Thyroid gland (tissue), 4 donors: Measurements from ENCODE around the gene AKR1A1. TPM values are rescaled to one million over a fixed set of nuclear protein-coding genes. Genes with fewer than 3 reads are reported as not detected.
"Not testable (repeated sequence)": the region's sequence is repeated elsewhere in the genome, so short reads cannot be mapped to it uniquely, and the experiment has no call there.

ENCODE experiments used
- DNase-seq, 2 donors: peaks; one replicate each; pipeline ENCODE4 v3.0.0-alpha.2; 2019
- H3K27ac ChIP-seq, 3 donors: fragments of 200-600 bp; sonication (generic); 1 replicate in 2 of 3; 2 replicates in 1 of 3; pipeline ENCODE4 v1.5.1; 2016 to 2019; ENCODE audit warnings: mild to moderate bottlenecking in 1 of 3, moderate library complexity in 1 of 3
- H3K27me3 ChIP-seq: fragments of 200-600 bp; sonication (generic); one replicate; pipeline ENCODE4 v1.5.1; 2019
- H3K36me3 ChIP-seq, 2 donors: fragments of 200-600 bp; sonication (generic); one replicate each; pipeline ENCODE4 v1.5.1; 2016 to 2019
- H3K4me1 ChIP-seq, 2 donors: fragments of 200-600 bp; sonication (generic); one replicate each; pipeline ENCODE4 v1.5.1; 2017 to 2019
- H3K4me3 ChIP-seq, 3 donors: fragments of 200-600 bp; sonication (generic); replicated peaks in 1 of 3; 1 replicate in 2 of 3; 2 replicates in 1 of 3; pipeline ENCODE4 v1.5.1; 2016; ENCODE audit warnings: mild to moderate bottlenecking in 1 of 3
- H3K9me3 ChIP-seq: fragments of 200-600 bp; sonication (generic); one replicate; pipeline ENCODE4 v1.5.1; 2017
- POLR2A ChIP-seq, 2 donors: fragments of 450-650 bp; IDR thresholded peaks; one replicate each; pipeline ENCODE4 v1.6.1; 2017; ENCODE audit warnings: antibody characterized with exemption in 2 of 2, mild to moderate bottlenecking in 2 of 2, moderate library complexity in 1 of 2
- WGBS, 2 donors: methylation state at CpG; one replicate each; pipeline ENCODE4 v1.1.5; 2017; 5-methylcytosine and 5-hydroxymethylcytosine counted together
- intact Hi-C: fragments of 100-400 bp; cut with DNase I; formaldehyde crosslinking; loops from one replicate; pipeline ENCODE4 v1.15.1; 2023
- total RNA-seq, 4 donors: library from RNA; depleted of rRNA; stranded (reverse); fragments of >200 nt; gene quantifications; one replicate each; pipeline ENCODE4 v1.2.3, GENCODE V29; 2016
- TF ChIP-seq, protein P1 (sequence below), 6 experiments: fragments of 200-600 bp in 3 of 6; fragments of 450-650 bp in 3 of 6; sonication (generic) in 3 of 6; IDR thresholded peaks; one replicate each; pipeline ENCODE4 v1.5.1; 2016 to 2019; ENCODE audit warnings: antibody characterized with exemption in 6 of 6, mild to moderate bottlenecking in 2 of 6, inconsistent platforms in 1 of 6, moderate library complexity in 1 of 6

The AKR1A1 gene
- total RNA-seq, 4 donors from 2014 or later: 67.5 to 143 (median 127) TPM

DNA sequence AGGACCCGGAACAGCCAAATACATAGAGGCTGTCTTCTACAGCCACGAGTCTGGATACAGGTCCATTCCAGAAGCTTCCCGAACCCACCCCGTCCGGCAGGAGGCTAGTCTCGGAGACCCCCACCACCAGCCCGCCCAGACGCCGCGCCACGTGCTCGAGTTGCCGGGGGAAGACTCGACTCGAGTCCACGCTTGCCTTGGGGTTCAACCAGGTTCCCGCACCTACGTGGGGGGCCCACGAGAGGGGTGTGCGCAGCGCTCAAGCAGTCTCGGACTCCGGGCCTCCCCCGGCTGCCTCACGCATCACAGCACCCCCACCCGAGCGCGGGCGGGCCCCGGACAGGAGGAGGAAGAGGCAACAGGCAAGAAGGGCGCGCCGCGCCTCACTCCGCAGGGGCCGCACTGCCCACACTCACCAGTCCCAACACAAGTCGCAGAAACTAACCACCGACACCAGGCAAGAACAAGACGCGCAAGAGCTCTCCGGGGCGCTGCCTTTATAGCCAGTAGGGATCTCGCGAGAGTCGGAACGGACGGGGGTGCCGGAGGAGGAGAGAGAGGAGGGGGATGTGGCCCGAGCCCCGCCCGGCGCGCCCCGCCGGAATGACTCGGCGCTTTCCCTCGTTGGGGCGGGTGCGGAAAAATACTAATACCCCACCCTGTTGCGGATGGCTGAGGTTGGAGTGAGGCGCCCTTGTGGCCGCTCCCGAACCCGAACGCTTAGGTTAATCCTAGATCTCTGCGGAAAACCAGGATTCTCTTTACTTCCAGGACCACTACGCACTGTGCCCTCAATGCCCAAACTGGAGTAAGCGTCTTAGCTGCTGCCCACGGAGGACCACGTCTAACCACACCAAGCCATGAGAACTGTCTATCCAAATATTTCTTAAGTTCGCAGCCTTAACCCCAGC lies 29.0 kb upstream of the AKR1A1 start, which contains the start of gene PRDX1:
PRDX1 (minus strand) TSS at position 472 of the 911 bp plus-strand sequence. CDS start 2,841 bp downstream, outside the sequence.
- intact Hi-C loops: no loop called here
- Histone ChIP-seq H3K27me3 (no peaks in the 10 kb centered on the region), H3K4me3 (peak within 1 kb of the TSS; percentile 95 to 100 (median 98)), H3K9me3 (no peaks in the 10 kb centered on the region), H3K4me1 (peaks cover 35% of the 10 kb centered on the region in 2 donors), H3K27ac (peak within 1 kb of the TSS; percentile 96 to 99 (median 98)), H3K36me3 (peaks cover 5 to 12% of the 10 kb centered on the region in 2 donors)
- 1 to 2% methylated on average over 21 to 26 of the region's 72 CpGs for WGBS, 2 donors
- DNase-seq: peak; percentile 96 to 97
- TF ChIP-seq, protein P1, sequence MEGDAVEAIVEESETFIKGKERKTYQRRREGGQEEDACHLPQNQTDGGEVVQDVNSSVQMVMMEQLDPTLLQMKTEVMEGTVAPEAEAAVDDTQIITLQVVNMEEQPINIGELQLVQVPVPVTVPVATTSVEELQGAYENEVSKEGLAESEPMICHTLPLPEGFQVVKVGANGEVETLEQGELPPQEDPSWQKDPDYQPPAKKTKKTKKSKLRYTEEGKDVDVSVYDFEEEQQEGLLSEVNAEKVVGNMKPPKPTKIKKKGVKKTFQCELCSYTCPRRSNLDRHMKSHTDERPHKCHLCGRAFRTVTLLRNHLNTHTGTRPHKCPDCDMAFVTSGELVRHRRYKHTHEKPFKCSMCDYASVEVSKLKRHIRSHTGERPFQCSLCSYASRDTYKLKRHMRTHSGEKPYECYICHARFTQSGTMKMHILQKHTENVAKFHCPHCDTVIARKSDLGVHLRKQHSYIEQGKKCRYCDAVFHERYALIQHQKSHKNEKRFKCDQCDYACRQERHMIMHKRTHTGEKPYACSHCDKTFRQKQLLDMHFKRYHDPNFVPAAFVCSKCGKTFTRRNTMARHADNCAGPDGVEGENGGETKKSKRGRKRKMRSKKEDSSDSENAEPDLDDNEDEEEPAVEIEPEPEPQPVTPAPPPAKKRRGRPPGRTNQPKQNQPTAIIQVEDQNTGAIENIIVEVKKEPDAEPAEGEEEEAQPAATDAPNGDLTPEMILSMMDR (IDR thresholded peaks at IDR 0.05): peak in 3 of 6 experiments; percentile 17 to 44 (median 27)
- peak; percentile 99 to 100 for TF ChIP-seq POLR2A (IDR thresholded peaks at IDR 0.05)

DNA sequence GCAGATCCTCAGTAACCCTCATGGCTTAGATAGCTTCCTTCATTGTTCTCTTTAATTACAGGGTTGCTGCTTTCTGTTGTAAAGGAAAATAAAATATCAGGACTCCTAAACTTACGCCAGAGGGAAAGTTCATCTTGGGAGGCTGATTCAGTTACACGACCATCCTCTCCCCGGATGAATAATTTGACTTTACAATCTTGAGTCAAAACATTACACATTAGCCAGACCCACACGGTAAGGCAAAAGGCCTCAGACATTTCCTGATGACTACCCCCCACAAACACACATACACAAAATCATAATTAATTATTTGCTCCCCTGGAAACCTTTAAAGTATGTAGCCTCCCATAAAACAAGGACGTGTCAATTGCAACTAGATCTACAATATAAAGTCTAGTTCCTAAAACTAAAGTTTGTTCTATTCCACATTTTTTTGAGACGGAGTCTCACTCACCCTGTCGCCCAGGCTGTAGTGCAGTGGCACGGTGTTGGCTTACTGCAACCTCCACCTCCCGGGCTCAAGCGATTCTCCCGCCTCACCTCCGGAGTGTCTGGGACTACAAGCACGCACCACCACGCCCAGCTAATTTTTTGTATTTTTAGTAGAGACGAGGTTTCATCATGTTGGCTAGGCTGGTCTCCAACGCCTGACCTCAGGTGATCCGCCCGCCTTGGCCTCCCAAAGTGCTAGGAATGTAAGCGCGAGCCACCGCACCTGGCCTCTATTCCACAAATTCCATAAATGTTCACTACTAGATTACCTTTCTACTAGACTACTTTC lies 28.1 kb upstream of the AKR1A1 start:
- Histone ChIP-seq H3K27me3 (no peaks in the 10 kb centered on the region), H3K36me3 (peaks cover 0 to 5% of the 10 kb centered on the region in 2 donors), H3K4me1 (peaks cover 31 to 35% of the 10 kb centered on the region in 2 donors), H3K27ac (peak overlapping the region; percentile 96 to 99 (median 98)), H3K4me3 (peak overlapping the region in 2 of 3 donors; percentile 98 to 100), H3K9me3 (no peaks in the 10 kb centered on the region)
- WGBS, 2 donors: 84% methylated on average over 21 of the region's 21 CpGs
- no peak for DNase-seq
- TF ChIP-seq, protein P1 (IDR thresholded peaks at IDR 0.05): no peak
- TF ChIP-seq POLR2A (IDR thresholded peaks at IDR 0.05): no peak
- intact Hi-C loops: no loop called here

DNA sequence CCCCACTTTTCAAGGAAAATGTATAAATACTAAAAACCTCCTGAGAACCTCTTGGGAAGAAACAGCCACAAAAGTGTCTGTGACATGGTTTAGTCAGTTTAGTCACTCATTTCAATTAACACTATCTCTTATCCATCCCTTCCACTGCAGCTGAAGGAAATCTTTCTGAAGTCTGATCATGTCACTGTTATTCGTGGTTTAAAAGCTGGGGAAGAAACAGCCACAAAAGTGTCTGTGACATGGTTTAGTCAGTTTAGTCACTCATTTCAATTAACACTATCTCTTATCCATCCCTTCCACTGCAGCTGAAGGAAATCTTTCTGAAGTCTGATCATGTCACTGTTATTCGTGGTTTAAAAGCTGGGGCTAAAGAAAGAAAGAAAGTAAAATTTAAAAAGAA lies 27.1 kb upstream of the AKR1A1 start:
- intact Hi-C loops, H3K9me3 ChIP-seq, H3K36me3 ChIP-seq, DNase-seq, H3K27me3 ChIP-seq, H3K4me3 ChIP-seq: not testable (repeated sequence)
- WGBS, 2 donors: 81 to 83% methylated on average over 2 of the region's 2 CpGs
- Histone ChIP-seq H3K27ac (peak overlapping the region in 1 of 3 donors; percentile 10), H3K4me1 (peaks cover 31 to 36% of the 10 kb centered on the region in 2 donors)

DNA sequence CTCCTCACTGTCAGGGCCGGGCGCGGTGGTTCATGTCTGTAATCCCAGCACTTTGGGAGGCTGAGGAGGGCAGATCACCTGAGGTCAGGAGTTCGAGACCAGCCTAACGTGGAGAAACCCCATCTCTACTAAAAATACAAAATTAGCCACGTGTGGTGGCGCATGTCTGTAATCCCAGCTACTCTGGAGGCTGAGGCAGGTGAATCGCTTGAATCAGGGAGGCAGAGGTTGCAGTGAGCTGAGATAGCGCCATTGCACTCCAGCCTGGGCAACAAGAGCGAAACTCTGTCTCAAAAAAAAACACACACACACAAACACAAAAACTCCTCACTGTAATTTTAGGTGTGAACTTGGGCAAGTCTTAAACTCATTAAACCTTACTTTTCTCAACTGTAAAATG lies 26.7 kb upstream of the AKR1A1 start:
- H3K36me3 ChIP-seq, H3K4me3 ChIP-seq, H3K27me3 ChIP-seq, H3K9me3 ChIP-seq, intact Hi-C loops, DNase-seq: not testable (repeated sequence)
- Histone ChIP-seq H3K27ac (peak overlapping the region in 1 of 3 donors; percentile 10), H3K4me1 (peaks cover 27 to 34% of the 10 kb centered on the region in 2 donors)
- 87 to 88% methylated on average over 10 of the region's 10 CpGs for WGBS, 2 donors

DNA sequence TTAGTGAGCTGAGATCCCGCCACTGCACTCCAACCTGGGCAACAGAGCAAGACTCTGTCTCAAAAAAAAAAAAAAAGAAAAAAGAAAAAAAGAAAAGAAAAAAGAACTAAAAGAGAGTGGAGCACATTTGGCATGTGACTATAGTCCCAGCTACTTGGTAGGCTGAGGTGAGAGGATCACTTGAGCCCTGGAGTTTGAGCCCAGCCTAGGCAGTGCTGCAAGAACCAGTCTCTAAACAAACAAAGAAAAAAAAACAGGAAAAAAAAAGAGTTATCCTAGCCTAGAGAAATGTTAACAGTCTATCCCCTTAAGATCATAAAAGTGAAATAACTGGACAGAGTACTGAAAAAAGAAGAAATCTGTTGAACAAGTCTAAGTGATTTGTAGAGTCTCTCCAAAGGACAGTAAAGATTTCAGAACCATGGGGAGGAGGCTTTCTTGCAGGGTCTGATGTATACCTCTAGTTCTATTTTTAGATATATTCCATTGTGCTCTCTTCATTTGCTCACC lies 24.4 kb upstream of the AKR1A1 start:
- 36 to 44% methylated on average over 1 of the region's 1 CpG for WGBS, 2 donors

More for the DNA sequence above, 24.4 kb upstream of the AKR1A1 start:
- Histone ChIP-seq H3K4me1 (peaks cover 19 to 31% of the 10 kb centered on the region in 2 donors), H3K27ac (peak overlapping the region; percentile 61 to 74 (median 66)), H3K9me3 (no peaks in the 10 kb centered on the region), H3K36me3 (no peaks in the 10 kb centered on the region), H3K27me3 (no peaks in the 10 kb centered on the region), H3K4me3 (no peak overlapping the region)
- no peak for TF ChIP-seq POLR2A (IDR thresholded peaks at IDR 0.05)
- TF ChIP-seq, protein P1 (IDR thresholded peaks at IDR 0.05): no peak
- intact Hi-C loops: no loop called here
- DNase-seq: peak; percentile 79 to 83
